HG03469 (cell line): ENCODE results near the gene MMP19.
"Not testable (repeated sequence)": the region's sequence is repeated elsewhere in the genome, so short reads cannot be mapped to it uniquely, and the experiment has no call there.

Source experiments
- ATAC-seq: cut with Tn5 transposase; IDR thresholded peaks from one replicate; pipeline ENCODE4 v1.9.1; 2021; ENCODE audit warnings: mild to moderate bottlenecking, moderate library complexity, moderate number of reproducible peaks; ENCODE audit not compliant: unreplicated experiment

Gene MMP19

GRCh38 chr12:55842681-55843429 lies at the start of gene MMP19:
Gene MMP19, minus strand, starts transcription at chr12:55842936. Its CDS starts 106 bp downstream, at chr12:55842830.
- ATAC-seq, result no peak

GRCh38 chr12:55891310-55891709 lies 48.6 kb upstream of the MMP19 start:
- ATAC-seq, result no peak

- no peak for ATAC-seq
These were observed 42.4 kb upstream of the MMP19 start for GRCh38 chr12:55885113-55885512.

GRCh38 chr12:55877824-55878223 lies 35.1 kb upstream of the MMP19 start:
- no peak for ATAC-seq

GRCh38 chr12:55875704-55876467 lies 33.1 kb upstream of the MMP19 start:
- no peak for ATAC-seq

GRCh38 chr12:55874443-55874842 lies 31.7 kb upstream of the MMP19 start:
- no peak for ATAC-seq

GRCh38 chr12:55866454-55867004 lies 23.8 kb upstream of the MMP19 start:
- not testable (repeated sequence) for ATAC-seq

- no peak for ATAC-seq
These were observed 22.6 kb upstream of the MMP19 start for GRCh38 chr12:55865327-55865726.

GRCh38 chr12:55862931-55863330 lies 20.2 kb upstream of the MMP19 start:
- ATAC-seq, result not testable (repeated sequence)

- no peak for ATAC-seq
These were observed 19.6 kb upstream of the MMP19 start for GRCh38 chr12:55862286-55862685.

GRCh38 chr12:55861871-55862270 lies 19.1 kb upstream of the MMP19 start:
- ATAC-seq, result no peak

GRCh38 chr12:55861396-55861795 lies 18.7 kb upstream of the MMP19 start:
- no peak for ATAC-seq

- no peak for ATAC-seq
These were observed 10.0 kb upstream of the MMP19 start for GRCh38 chr12:55852740-55853139.

- no peak for ATAC-seq
These were observed 8.2 kb upstream of the MMP19 start for GRCh38 chr12:55850893-55851292.

- ATAC-seq, result no peak
These were observed 7.7 kb upstream of the MMP19 start for GRCh38 chr12:55850401-55850800.

- no peak for ATAC-seq
These were observed 7.0 kb upstream of the MMP19 start for GRCh38 chr12:55849616-55850343.

- ATAC-seq, result no peak
These were observed 5.0 kb upstream of the MMP19 start for GRCh38 chr12:55847603-55848291.

GRCh38 chr12:55847033-55847432 lies 4.3 kb upstream of the MMP19 start:
- ATAC-seq, result no peak

GRCh38 chr12:55845785-55846496 lies 3.2 kb upstream of the MMP19 start:
- ATAC-seq, result no peak

- ATAC-seq, result no peak
These were observed 2.6 kb upstream of the MMP19 start for GRCh38 chr12:55845361-55845760.
